Fibroblast of the aortic adventitia (primary cell): ENCODE results near the gene LMO1. TPM values are rescaled to one million over a fixed set of nuclear protein-coding genes. Genes with fewer than 3 reads are reported as not detected.

ENCODE experiments used
- DNase-seq: peaks from one replicate; pipeline ENCODE4 v3.0.0-alpha.2; 2010; ENCODE audit warnings: low read depth
- H3K4me3 ChIP-seq: 2 replicates; pipeline ENCODE4 v1.5.1; 2011; ENCODE audit warnings: low read depth, mild to moderate bottlenecking, control low read depth, low read length, moderate library complexity
- CTCF ChIP-seq: IDR thresholded peaks from 2 replicates; pipeline ENCODE4 v1.5.1; 2011; ENCODE audit warnings: mild to moderate bottlenecking, low read length, control low read depth, inconsistent platforms; ENCODE audit not compliant: insufficient read depth
- total RNA-seq: library from RNA; depleted of rRNA; stranded (reverse); fragments of >200 nt; gene quantifications from 2 replicates; pipeline ENCODE4 v1.2.3, GENCODE V29; 2012; ENCODE audit warnings: low replicate concordance

Gene LMO1
- total RNA-seq, 1 donor, result not detected

DNA sequence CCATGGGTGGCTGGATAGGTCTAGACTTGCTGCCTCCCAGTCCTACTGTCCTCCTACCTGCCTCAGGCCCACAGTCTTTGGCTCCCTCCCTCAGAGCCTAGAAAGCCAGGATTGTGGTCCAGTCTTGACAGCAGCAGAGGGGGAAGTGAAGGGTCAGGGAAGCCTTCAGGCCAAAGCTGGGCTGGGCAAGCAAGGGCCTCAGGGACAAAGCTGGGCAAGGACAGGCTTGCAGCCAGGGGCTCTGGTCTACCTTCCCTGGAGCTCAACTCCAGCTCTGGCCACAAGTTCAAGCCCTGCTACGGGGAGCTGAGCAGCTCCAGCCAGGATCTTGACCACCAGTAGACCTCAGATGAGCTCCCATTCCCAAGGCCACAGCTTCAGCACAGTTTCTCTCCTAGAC lies 14.9 kb downstream of the LMO1 start:
- no peak for TF ChIP-seq CTCF
- DNase-seq, result no peak
- no peak overlapping the region for H3K4me3 ChIP-seq

- peak; percentile 21 for TF ChIP-seq CTCF
- H3K4me3 ChIP-seq, result no peak overlapping the region
- no peak for DNase-seq
Measured at GRCh38 chr11:8247312-8247711, 16.4 kb downstream of the LMO1 start.

DNA sequence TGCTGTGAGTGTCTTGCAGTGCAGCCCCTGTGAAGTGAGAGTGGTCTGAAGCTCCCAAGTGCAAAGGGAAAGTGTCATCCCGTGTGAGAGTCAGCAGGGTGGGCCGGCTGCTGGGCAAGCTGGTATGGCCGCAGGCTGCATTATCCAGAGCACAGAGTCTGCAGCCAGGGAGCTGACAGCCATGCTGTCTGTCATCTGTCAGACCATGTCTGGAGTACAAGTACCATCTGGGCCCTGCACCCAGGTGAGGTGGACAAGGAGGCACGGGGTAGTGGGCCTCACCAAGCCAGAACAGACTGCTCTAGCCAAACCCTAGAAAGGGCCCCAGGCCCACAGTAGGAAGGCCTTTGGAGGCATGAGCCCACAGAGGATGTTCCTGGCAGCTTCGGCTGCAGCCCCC lies 20.2 kb downstream of the LMO1 start:
- no peak for DNase-seq
- H3K4me3 ChIP-seq, result no peak overlapping the region
- TF ChIP-seq CTCF, result no peak

DNA sequence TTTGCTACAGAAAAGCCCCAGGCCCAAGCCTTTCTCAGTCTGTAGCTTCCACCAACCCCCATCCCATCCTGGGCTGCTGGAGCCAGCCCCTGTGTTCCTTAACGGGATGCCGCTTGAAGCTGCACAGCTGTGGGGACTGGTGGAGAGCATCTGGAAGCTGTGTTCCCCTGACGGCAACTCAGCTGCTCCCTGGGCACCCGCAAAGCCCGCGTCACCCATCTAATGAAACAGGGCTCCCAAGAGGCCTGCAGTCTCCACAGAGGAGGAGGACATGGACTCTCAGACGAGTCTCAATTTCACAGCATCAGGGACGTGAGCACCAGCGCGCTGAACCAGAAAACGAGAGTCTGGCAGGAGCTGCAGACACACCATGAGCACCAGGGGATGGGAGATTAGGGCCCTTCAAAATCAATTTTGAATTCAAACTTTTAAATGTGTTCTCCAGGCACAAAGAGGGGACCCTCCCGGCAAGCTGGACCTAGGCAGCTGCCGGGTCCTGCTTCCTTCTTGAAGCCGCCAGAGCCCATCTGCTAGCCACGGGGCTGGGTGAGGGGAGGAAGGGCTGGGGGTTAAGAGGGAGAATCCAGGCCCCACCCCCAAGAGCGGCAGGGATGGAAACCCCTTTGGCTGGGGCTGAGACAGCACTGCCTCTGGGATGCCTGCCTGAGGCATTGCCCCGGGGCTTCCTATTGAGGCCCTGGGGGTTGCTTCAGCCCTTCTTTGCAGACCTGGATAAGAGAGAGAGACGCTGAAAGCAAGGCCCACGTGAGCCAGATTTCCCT lies 21.0 kb downstream of the LMO1 start:
- H3K4me3 ChIP-seq, result no peak overlapping the region
- no peak for TF ChIP-seq CTCF
- no peak for DNase-seq

DNA sequence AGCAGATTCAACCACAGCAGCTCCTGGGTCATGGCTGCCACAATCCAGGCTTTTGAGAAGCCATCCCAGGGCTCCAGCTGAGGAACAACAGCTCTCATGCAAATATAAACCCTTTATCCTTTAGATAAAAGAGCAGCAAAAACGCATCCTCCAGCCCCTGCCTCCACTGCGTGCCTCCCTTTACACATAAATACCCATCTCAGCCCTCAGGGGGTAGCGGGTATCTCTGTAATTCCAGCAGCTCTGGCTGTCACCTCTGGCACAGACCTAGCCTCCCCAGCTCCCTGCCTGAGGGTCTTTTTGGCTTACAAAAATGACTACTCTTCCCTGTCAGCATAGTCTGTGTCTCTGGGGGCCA lies 21.6 kb downstream of the LMO1 start:
- TF ChIP-seq CTCF, result no peak
- no peak for DNase-seq
- no peak overlapping the region for H3K4me3 ChIP-seq

DNA sequence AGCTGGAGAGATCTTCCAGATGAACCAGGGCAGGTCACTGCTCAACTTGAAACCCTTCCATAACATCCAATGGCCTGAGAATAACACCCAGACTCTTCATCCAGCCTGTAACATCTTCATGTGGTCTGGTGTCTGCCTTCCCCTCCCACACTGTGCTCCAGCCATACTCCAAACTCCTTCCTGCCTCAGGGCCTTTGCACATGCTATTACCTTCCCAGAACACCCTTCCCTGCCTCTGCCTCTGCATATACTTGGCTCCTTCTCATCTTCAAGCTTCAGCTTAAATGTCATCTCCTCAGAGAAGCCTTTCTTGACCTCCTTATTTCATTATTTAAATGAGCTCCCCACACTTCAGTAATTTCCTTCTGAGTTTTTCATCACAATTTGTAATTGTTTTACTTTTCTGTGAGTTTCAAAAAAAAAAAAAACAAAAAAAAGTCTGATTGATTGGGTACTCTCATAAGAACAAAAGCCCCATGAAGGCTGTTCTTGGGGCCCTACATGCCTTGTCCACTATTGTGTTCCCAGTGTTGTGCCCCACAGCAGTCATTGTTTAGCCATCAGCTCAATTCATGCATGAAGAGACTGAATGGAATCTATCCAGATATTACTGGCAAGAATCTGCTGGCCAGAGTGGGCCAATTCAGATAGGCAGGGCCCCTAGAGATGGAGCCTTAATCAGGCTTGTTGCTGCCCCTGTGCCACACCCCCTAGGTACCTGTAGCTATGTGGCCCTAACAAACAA lies 22.1 kb downstream of the LMO1 start:
- H3K4me3 ChIP-seq, result no peak overlapping the region
- TF ChIP-seq CTCF, result no peak
- DNase-seq, result no peak
